GM21526 (cell line): ENCODE results near the gene CACNA1C.

Experiments
- ATAC-seq: cut with Tn5 transposase; IDR thresholded peaks from one replicate; pipeline ENCODE4 v1.9.1; 2021; ENCODE audit warnings: moderate library complexity; ENCODE audit not compliant: unreplicated experiment, low FRiP score

The CACNA1C gene

DNA sequence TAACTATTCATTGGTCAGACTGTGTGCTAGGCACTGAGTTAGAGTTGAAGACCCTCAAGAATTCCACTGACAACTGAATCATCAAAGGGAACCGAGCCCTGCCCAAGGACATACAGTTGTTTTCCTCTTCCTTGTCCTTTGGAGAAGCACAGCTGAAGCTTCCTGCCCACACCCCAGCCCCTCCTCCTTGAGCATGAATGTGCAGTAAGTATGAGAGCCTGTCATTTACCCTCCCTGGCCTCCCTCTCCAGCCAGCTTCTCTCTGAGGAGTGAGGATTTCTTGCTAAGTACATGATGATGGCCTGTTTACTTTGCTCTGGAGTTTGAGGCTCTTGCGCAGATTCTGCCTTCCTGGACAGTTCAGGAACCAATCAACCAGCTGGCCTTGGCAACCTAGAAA, 235.2 kb downstream of the CACNA1C start:
- ATAC-seq, result no peak

DNA sequence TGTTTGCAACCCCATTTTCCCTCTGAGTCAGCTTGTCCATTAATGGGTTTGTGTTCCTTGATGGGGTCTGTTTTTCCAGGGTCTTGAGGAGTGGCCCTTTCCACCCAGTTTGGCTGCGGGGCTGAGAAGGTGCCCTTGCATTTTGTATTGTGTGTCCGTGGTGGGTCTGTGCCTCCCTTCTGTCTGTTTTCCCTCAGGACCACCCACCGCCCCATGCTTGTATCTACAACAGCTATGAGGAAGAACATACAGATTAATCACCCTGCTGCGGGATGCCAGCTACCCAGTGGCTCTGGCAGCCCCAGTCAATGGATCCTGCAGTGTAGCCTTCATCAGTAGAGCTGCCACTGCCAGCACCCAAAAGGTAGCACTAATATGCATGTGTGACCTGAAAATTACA, 235.7 kb downstream of the CACNA1C start:
- ATAC-seq, result no peak

DNA sequence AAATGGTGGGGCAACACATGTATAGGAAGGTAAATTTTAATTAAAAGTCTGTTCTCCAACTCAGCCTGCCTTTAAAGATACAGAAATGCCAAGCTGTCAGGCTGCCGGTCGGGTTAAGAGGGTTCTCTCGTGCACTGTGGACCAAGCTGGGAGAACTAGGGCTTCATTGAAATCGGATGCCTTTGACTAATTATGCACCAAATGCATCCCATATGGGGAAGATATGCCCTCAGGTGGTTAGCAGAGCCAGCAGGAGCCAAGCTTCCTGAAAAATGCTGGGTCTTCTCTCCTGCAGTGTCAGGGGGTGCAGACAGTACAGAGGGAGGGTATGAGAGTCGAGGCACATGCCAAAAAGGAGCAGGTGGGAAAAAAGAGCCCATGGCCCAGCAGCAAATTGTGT, 236.1 kb downstream of the CACNA1C start:
- ATAC-seq, result no peak

DNA sequence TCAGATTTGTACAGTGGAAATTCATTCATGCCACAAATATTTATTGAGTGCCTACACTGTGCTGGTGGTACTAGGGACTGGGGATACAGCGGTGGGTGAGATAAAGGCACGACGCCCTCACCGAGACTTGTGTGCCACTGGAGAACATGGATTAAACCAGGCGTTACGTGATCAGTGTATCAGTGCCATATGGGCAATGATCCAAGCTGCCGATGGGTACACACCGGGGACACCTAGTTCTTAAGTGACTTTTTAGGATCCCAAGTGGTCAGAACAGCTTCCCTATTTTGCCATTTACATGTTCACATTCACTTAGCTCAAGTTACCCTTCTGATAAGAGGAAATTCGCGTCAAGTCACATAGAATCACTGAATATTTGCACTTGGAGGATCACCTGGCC, 236.7 kb downstream of the CACNA1C start:
- no peak for ATAC-seq

DNA sequence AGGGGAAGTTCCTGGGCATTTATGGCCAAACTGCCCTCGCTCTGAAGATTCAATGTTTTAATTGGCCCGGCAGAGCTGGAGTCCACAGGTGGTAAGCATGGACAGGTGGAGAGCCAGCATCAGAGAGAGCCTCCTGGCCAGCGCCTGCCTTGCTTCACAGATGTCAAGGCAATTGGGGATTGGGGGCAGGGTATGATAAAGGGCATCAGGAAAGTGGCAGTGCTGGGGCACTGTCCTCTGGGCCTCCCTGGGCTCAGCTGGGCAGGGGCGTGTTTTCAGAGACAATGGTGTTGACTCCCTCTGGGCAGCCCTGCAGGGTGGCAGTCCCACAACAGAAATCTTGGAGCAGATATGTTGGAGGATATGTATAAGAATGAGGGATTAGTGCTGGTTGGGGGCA, 237.3 kb downstream of the CACNA1C start:
- ATAC-seq, result no peak

DNA sequence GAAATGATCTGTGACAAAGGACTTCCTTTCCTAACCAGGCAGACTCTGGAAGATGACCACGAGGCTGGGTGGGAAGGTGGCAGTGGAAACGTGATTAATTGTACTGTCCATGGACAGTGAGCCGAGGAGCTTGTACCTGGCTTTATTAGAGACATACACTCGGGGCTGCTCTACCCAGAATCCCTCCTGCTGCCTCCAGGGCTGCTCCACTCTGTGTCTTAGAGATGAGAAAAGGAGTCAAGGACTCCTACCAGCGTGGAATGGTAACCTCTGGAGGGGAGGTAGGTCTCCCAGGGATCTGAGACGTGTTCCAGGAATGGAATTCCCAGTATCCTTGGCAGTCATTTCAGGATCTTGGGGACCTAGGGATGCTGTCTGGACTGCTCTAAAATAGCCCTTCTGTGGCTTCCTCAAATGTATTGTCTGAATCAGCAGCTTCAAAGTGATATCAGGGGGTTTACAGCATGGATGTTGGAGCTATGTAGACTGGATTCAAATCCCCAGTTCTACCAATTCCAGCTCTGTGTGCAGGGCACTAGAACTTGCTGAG, 237.8 kb downstream of the CACNA1C start:
- ATAC-seq, result no peak

DNA sequence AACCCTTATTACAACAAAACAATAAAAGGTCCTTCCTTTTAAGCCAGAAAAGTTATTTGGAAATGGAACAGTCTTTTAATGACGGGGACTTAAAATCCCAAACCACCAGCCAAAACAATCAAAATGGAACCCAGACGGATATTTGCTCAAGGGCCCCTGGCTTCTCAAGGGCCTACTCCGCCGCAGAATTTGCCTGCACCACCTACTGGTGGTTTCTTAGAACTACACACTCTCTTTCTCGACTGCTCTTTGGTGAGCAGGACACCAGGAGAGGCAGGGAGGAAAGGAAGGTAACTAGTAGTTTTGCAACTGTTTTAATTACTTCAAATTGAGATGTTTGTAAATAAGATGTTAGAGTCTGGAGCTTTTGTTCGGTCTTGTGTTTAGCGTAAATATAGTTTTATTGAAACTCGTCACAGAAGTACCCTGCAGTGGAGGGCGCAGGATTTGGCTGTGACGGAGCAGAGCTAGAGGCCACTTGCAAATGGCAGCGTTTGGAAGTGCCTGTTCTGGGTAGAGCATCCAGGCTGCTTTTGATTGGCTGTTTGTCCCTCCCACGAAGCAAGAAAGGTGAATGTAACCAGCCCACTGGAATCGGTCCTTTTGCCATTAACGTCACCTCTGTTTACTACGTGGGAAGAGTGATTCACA, 238.5 kb downstream of the CACNA1C start:
- ATAC-seq, result no peak

DNA sequence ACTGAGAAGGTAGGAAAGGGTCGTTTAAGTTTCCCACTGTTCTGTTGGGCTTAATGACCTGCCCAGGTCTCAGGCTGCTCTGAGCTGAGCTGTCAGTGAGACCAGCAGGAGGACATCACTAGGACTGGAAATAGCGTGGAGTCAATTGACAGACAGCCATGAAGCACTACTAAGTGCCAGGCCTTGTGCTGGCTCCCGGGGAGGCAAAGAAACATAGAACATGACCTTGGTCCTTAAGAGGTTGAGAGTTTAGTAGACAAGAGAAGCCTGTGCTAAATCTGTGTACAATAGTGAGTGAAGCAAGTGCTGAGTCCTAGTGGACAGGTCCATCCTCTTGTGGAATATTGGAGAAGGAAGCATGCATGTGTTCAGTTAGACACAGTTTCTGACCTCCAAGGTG, 239.2 kb downstream of the CACNA1C start:
- ATAC-seq, result no peak

DNA sequence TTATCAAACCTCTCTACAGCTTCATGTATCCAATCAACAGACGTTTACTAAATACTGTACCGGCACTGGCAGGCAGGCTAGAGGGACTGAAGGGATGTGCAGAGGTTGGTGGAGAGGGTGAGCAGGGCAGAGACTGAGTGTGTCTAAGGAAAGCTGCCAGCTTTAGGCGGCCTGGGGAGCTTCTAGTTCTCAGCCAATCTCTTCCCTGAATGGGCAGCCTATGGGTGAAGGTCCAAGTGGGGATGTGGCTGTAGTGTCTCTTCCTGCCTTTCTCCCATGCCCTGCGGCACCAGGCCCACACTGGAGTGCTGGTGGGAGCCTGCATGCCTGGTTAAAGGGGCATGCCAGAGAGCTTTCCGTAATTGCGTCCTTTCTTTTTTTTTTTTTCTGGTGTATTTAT, 239.8 kb downstream of the CACNA1C start:
- no peak for ATAC-seq

DNA sequence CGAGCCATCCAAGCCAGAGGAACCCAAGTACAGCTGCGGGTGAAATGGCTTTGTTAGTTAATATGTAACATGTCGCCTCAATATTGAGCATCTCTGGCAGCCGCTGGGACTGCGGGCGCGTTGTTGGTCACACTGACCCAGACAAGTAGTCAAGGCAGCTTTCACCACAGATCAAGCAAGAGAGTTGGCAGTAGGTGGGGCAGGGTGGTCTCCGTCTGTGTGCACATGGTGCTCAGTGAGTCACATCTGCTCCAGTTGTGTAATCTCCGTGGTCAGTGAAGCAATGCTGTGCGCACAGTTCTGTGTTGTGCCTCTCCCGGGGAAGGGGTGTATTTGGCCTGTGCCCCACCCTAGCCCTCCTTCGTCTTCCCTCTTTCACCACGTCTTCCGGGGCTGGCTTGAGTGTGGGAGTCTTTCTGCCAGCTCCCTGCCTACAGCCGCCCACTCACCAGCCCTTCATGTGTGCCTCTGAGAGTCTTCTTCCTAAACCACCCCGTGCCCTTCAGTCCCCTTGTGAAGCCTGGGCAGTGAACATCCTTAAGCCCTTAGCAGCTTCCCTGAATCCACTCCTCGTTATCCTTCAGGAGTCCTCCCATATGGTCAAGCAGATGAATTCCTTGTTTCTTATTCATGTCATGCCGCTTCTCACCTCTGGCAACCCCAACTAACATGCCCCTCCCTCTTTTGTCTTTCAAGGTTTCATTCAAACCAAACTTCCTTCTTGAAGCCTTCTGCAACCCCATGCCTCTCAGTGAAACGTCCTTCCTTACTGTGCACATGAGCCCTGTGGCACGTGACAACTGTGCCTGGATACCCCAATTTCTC, 242.1 kb downstream of the CACNA1C start:
- ATAC-seq, result no peak

DNA sequence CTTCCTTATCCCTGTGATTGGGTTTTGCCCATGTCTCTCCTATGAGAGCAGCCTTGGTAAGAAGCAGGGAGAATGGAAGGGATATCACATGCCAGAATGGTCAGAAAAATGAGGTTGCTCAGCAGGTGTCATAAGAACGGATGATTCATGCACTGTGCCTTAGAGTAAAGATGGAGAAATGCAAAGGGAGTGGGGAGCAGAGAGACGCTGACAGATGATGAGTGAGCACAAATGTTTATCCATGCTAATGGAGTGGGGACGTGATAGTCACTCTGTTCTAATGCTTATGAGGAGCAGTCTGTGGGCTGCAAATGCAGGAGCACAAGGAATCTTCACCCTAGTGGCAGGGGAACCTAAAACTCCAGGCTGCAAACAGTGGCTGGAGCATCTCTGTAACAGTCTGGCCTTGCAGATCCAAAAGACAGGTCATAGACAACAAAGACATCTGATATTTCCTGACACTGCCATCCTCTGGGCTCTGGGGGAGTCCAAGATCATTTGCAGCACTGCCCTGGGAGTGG, 243.2 kb downstream of the CACNA1C start:
- ATAC-seq, result no peak

DNA sequence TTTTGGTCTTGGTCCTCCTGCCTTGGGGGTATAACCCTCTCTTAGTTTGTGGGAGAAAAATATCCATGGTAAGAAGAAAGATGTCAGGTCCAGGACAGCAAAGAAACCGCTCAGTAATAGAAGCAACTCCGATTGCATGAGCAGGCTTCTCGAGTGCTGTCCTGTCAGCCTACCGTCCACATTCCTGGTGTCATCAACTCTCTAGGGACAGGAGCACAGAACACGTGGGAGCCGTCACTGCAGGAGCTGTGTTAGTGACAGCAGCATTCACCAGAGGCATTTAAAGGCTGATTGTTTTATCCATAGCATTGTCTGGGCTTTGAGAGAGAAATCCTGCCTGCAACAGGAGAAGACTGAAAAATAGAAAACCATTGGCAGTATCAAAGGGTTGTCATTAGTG, 244.2 kb downstream of the CACNA1C start:
- no peak for ATAC-seq

DNA sequence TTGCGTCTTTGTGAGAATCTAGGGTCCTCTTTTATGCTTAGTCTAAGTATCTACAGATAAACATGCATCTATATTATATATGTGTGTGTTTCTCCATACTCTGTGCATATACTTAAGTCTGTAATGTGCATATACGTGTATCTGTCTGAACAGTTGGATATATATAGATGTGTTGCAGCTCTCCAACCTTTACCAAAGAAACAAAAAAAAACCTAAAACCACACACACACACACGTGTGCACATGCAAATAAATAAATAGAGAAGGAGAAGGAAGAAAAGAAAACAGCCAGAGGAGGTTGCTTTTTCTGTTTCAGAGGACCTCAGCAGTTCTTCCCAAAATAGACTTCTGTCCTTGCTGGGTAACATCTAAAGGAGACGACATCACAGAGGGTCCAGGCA, 244.9 kb downstream of the CACNA1C start:
- no peak for ATAC-seq

DNA sequence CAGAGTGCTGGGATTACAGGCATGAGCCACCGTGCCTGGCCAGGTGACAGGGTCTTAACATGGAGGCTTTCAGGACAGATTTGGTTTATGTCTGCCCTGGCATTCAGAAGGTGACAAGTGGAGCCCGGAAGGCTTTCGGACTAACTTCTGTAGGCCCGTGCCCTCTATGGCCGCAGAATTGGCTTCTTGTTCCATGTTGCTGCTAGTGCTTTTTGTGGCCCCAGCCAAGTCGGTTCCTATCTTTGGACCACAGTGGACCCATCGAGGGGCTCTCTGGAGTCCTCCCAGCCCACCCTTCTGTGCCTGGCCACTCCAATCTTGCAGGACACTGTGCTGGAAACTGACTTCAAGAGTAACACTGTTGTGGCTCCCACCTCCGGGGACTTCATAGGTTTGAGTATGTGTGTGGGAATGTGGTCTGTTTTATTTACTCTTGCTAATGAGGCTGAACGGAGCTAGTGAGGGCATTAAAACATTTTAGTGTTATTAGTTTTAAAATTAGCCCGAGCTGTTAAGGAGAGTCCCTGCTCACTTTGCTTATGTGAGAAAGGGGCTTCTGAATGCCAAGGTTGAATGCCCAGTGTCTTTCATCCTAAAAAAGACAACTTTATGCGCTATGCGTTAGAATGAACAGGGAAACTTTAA, 245.9 kb downstream of the CACNA1C start:
- no peak for ATAC-seq

DNA sequence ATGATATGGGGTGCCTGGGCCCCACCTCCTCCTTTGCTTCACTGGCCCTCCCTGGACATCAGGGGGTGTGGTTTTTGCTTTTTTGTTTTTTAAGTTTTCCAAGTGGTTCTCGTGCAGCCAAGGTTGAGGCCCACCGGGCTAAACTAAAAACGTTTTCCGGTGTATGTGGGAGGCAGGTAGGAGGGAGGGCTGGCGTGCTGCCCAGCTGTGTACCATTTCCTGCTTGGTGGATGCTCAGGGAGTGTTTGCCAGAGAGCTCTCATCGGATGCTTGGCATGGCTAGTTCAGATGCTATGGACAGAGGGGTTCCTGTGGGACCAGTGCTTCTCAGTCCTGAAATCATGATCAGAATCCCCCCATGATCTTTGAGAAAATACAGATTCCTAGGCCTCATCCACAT, 246.4 kb downstream of the CACNA1C start:
- no peak for ATAC-seq

DNA sequence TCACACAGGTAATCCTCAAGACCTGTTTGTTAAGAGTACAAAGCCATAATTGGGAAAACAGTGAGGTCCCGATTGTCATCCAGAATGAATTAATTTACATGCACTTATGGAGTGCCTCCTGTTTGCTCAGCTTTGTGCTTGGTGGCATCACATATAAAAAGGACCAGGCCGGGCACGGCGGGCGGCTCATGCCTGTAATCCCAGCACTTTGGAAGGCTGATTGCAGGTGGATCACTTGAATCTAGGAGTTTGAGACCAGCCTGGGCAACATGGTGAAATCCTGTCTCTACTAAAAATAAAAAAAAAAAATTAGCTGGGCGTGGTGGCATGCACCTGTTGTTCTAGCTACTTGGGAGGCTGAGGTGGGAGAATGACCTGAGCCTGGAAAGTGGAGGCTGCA, 247.4 kb downstream of the CACNA1C start:
- no peak for ATAC-seq

DNA sequence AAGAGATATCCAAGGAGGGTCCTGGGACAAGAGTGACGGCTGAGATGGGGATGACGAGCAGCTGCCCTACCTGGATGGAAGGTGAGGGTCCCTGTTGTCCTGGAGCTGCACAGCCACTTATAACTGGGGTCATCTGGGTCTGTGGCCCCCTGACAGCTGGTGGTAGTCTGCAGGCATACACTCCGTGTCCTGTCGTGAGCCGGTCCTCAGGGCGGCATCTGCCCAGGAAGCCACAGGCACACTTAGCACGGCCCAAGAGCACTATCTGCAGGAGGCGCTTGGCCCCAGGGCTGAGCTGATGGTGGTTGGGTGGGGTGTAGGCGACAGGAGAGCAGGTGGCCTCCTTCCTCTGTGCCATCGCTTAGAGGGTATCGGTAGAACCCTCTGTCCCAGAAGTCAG, 248.1 kb downstream of the CACNA1C start:
- no peak for ATAC-seq

DNA sequence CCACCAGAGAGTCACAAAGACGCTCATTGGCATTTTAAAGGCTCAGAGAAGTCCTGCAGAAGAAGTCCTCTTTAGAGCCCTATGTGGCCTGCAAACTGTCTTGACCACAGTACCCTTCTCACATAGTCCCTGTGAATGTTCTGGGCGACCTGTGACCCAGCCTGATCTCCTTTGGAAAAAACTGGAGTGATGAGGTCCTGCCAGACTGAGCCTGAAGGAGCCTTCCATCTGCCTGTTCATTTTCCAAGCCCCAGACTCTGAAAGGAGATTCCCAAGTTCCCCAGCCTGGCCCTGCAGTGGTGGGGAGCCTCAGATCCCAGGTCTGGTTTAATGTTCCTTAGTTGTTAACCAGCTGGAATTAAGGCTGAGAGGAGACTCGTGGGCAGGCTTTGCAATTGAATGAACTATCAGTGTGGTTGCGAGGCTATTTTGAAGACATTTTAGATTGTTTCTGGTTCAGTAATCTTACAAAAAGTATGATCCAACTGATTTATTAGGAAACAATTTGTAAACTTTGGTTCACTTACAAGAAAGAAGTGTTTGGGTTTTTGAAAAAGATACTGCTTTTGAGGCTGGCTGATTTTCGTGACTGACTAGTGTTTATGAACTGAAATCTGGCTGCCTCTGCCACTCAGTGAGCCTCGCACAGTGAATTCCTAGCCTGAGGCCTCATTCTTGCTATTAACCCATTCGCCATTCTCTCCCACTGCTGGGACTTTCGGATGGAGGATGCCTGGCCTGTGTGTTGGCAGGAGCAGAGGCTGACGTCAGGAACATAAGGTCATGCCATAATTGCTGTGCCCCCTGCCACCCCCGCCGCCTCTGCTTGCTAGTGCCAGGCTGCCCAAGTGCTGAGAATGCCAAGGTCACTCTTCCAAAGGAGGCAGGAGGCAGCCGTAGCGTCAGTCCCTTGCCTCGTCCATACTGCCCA, 249.0 kb downstream of the CACNA1C start:
- no peak for ATAC-seq

DNA sequence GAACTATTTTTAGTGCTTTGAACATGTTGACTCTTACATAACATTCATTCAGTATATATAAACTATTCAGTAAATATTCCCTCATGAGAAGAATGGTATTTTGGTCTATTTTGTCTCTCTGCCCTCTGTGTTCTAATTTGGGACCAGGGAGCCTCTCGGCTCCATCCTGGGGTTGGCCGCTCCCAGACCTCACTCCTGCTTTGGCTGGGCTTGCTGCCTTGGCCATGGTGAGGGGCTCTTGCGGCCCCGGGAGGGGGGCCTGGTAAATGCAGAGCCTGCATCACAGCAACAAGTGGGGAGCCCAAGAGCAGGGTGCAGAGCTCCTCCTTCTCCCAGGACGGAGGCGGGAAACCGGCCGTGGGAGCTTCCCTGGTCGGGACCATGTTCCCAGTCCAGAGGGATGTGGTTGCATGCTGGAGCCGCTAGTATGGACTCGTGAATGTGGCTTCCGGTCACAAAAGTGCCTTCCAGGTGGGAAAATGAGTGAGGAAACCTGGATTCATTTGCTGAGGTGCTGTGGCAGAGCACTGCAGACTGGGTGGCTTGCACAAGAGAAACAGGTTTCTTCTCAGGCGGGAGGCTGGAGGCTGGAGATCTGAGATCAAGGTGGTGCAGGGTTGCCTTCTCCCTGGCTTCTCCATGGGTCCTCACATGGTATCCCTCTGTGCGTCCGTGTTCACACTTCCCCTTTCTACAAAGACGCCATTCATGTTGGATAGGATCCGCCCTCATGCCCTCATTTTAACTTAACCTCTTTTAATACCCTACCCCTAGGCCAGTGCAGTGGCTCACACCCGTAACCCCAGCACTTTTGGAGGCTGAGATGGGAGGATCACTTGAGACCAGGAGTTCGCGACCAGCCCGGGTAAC, 250.2 kb downstream of the CACNA1C start:
- no peak for ATAC-seq
